MM.1S (cell line): ENCODE measurements around the gene KIF5C.

Source experiments
- DNase-seq: peaks from one replicate; pipeline ENCODE4 v3.0.0-alpha.2; 2015
- H2AFZ ChIP-seq: fragments of 300-600 bp; sonication (generic); 2 replicates; pipeline ENCODE4 v1.6.0; 2016; ENCODE audit warnings: antibody characterized with exemption, low read length
- H3F3A ChIP-seq: fragments of 300-600 bp; sonication (generic); 2 replicates; pipeline ENCODE4 v1.6.1; 2016; ENCODE audit warnings: mild to moderate bottlenecking, antibody characterized with exemption, low read length, moderate library complexity, mixed read lengths; ENCODE audit not compliant: insufficient read depth
- H3K27ac ChIP-seq: fragments of 300-600 bp; sonication (generic); 2 replicates; pipeline ENCODE4 v1.5.1; 2016; ENCODE audit warnings: mild to moderate bottlenecking, low read length
- H3K27me3 ChIP-seq: fragments of 300-600 bp; sonication (generic); replicated peaks from 2 replicates; pipeline ENCODE4 v1.6.0; 2016; ENCODE audit warnings: low read length; ENCODE audit not compliant: insufficient read depth
- H3K36me3 ChIP-seq: fragments of 300-600 bp; sonication (generic); replicated peaks from 2 replicates; pipeline ENCODE4 v1.6.1; 2016; ENCODE audit warnings: mild to moderate bottlenecking, low read length, mixed read lengths; ENCODE audit not compliant: insufficient read depth
- H3K4me1 ChIP-seq: fragments of 300-600 bp; sonication (generic); 2 replicates; pipeline ENCODE4 v1.6.1; 2016; ENCODE audit warnings: low read length, mixed read lengths
- H3K4me2 ChIP-seq: fragments of 300-600 bp; sonication (generic); 2 replicates; pipeline ENCODE4 v1.6.0; 2016; ENCODE audit warnings: low read depth, low read length
- H3K4me3 ChIP-seq: fragments of 300-600 bp; sonication (generic); 2 replicates; pipeline ENCODE4 v1.5.1; 2016; ENCODE audit warnings: low read length, mixed read lengths
- H3K79me2 ChIP-seq: fragments of 300-600 bp; sonication (generic); 2 replicates; pipeline ENCODE4 v1.6.1; 2016; ENCODE audit warnings: mixed run types, low read length, mixed read lengths
- H3K9ac ChIP-seq: fragments of 300-600 bp; sonication (generic); 2 replicates; pipeline ENCODE4 v1.6.1; 2016; ENCODE audit warnings: low read length, mixed read lengths
- H3K9me2 ChIP-seq: fragments of 300-600 bp; sonication (generic); replicated peaks from 2 replicates; pipeline ENCODE4 v1.6.1; 2016; ENCODE audit warnings: mild to moderate bottlenecking, low read length, mixed read lengths; ENCODE audit not compliant: insufficient read depth
- H3K9me3 ChIP-seq: fragments of 300-600 bp; sonication (generic); replicated peaks from 2 replicates; pipeline ENCODE4 v1.6.1; 2016; ENCODE audit warnings: mild to moderate bottlenecking, low read length, mixed read lengths; ENCODE audit not compliant: insufficient read depth
- H4K20me1 ChIP-seq: fragments of 300-600 bp; sonication (generic); 2 replicates; pipeline ENCODE4 v1.6.1; 2016; ENCODE audit warnings: mild to moderate bottlenecking, low read length, moderate library complexity, mixed read lengths; ENCODE audit not compliant: insufficient read depth
- EZH2 ChIP-seq: fragments of 300-600 bp; sonication (generic); optimal IDR thresholded peaks from 2 replicates; pipeline ENCODE3; 2017; ENCODE audit warnings: low read depth, mild to moderate bottlenecking, antibody characterized with exemption, low read length, mixed read lengths
- EZH2phosphoT487 ChIP-seq: fragments of 300-600 bp; sonication (generic); IDR thresholded peaks from 2 replicates; pipeline ENCODE4 v1.6.1; 2018; ENCODE audit warnings: antibody characterized with exemption, low read length
- TF ChIP-seq, protein P1 (sequence below): fragments of 300-600 bp; sonication (generic); IDR thresholded peaks from 2 replicates; pipeline ENCODE4 v1.5.1; 2016; ENCODE audit warnings: antibody characterized with exemption, low read length, mixed read lengths

The KIF5C gene

DNA sequence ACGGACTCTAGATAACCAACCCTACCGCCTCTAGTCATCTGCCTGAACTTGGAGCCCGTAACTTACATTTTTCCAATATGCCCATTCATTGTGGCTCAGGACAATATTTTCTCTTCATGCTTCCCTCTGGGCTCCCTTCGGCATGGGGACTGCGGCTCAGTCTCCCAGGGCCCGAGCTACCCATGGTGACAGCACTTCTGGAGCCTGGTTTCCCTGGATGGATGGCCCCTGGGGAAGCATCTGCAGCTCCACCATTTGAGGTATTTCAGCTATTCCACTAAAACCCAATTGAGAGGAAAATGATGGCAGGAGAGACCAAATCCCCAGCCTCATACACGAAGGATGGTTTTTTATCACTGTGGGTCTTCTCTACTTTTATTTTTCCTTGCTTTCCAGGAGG, 74.3 kb downstream of the KIF5C start:
- H4K20me1 ChIP-seq: no peaks in the 10 kb centered on the region
- H3K36me3 ChIP-seq: no peaks in the 10 kb centered on the region
- TF ChIP-seq EZH2phosphoT487: no peak
- no peak overlapping the region for H2AFZ ChIP-seq
- H3K27ac ChIP-seq: no peak overlapping the region
- no peaks in the 10 kb centered on the region for H3K79me2 ChIP-seq
- no peak overlapping the region for H3K9ac ChIP-seq
- H3F3A ChIP-seq: no peaks in the 10 kb centered on the region
- no peak for DNase-seq
- H3K27me3 ChIP-seq: no peaks in the 10 kb centered on the region
- H3K4me1 ChIP-seq: no peaks in the 10 kb centered on the region
- H3K4me2 ChIP-seq: no peak overlapping the region
- no peak overlapping the region for H3K4me3 ChIP-seq
- no peaks in the 10 kb centered on the region for H3K9me2 ChIP-seq
- no peaks in the 10 kb centered on the region for H3K9me3 ChIP-seq

DNA sequence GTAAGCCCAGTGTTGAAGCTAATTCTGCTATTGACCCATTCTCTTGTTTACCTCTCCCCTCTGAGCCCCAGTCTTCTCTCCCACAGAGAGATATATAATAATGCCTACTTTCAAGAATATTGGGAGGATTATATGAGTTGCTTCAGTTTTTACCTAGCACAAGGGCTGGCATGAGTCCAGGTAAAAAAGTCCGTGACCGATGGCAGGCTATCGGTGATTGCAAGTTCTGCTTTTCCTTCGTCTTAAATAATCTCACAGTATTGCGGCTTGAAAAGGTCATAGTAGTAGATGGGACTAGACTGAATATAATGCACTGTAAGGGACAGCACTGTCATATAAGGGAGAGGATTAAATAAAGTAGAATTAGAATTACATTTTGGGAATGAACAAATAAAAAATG, 77.6 kb downstream of the KIF5C start:
- H3K27me3 ChIP-seq: no peaks in the 10 kb centered on the region
- H3K79me2 ChIP-seq: no peaks in the 10 kb centered on the region
- H3K36me3 ChIP-seq: no peaks in the 10 kb centered on the region
- no peak overlapping the region for H3K9ac ChIP-seq
- no peaks in the 10 kb centered on the region for H3K4me1 ChIP-seq
- H3K27ac ChIP-seq: no peak overlapping the region
- H3F3A ChIP-seq: no peaks in the 10 kb centered on the region
- no peak overlapping the region for H3K4me3 ChIP-seq
- DNase-seq: no peak
- H2AFZ ChIP-seq: no peak overlapping the region
- H3K9me2 ChIP-seq: no peaks in the 10 kb centered on the region
- H3K9me3 ChIP-seq: no peaks in the 10 kb centered on the region
- H3K4me2 ChIP-seq: no peak overlapping the region
- TF ChIP-seq, protein P1, sequence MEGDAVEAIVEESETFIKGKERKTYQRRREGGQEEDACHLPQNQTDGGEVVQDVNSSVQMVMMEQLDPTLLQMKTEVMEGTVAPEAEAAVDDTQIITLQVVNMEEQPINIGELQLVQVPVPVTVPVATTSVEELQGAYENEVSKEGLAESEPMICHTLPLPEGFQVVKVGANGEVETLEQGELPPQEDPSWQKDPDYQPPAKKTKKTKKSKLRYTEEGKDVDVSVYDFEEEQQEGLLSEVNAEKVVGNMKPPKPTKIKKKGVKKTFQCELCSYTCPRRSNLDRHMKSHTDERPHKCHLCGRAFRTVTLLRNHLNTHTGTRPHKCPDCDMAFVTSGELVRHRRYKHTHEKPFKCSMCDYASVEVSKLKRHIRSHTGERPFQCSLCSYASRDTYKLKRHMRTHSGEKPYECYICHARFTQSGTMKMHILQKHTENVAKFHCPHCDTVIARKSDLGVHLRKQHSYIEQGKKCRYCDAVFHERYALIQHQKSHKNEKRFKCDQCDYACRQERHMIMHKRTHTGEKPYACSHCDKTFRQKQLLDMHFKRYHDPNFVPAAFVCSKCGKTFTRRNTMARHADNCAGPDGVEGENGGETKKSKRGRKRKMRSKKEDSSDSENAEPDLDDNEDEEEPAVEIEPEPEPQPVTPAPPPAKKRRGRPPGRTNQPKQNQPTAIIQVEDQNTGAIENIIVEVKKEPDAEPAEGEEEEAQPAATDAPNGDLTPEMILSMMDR: no peak
- TF ChIP-seq EZH2phosphoT487: no peak
- TF ChIP-seq EZH2: no peak
- no peaks in the 10 kb centered on the region for H4K20me1 ChIP-seq

DNA sequence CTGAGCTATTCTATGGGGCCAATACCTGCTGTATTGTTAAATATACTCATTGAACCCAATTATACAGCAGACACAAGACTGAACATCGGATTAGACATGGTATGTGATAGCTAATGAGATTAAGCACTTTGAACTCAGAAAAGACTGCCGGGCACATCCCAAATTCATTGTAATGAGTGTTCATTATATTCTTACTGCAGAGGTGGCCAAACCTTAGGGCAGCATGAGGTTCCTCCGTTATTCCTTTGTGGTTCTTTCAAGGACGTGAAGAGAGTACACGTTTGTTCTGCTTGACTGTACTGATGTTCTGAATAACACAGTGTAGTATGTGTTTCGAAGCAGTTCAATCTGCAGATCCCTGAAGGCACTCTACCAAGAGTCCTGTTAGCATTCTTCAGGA, 78.4 kb downstream of the KIF5C start:
- H3K4me2 ChIP-seq: no peak overlapping the region
- DNase-seq: no peak
- no peaks in the 10 kb centered on the region for H3K4me1 ChIP-seq
- H2AFZ ChIP-seq: no peak overlapping the region
- H3K79me2 ChIP-seq: no peaks in the 10 kb centered on the region
- H3K36me3 ChIP-seq: no peaks in the 10 kb centered on the region
- H3K9me3 ChIP-seq: no peaks in the 10 kb centered on the region
- no peak overlapping the region for H3K4me3 ChIP-seq
- no peaks in the 10 kb centered on the region for H3K27me3 ChIP-seq
- H3K9ac ChIP-seq: no peak overlapping the region
- TF ChIP-seq EZH2: no peak
- TF ChIP-seq, protein P1: no peak
- TF ChIP-seq EZH2phosphoT487: no peak
- no peak overlapping the region for H3K27ac ChIP-seq
- no peaks in the 10 kb centered on the region for H3K9me2 ChIP-seq
- H4K20me1 ChIP-seq: no peaks in the 10 kb centered on the region
- H3F3A ChIP-seq: no peaks in the 10 kb centered on the region

DNA sequence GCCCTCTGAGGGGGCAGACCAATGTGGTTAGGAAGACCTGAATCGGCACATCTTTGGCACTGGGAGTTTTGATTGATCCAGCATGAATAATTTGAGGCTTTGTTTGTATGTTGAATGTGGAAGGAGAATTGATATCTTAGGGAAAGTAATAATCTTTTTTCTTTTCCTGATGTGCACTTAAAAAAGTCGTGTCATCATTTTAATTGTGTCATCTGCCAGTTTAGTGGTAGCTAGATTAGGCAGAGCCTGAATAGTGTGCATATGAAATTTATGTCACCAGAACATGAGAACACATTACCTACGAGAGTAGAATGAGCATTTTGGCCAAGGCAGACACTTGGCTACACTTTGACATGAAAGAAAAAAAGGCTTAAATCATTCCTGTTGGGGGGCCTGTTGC, 79.5 kb downstream of the KIF5C start:
- no peaks in the 10 kb centered on the region for H3K9me3 ChIP-seq
- no peak overlapping the region for H3K9ac ChIP-seq
- H3K36me3 ChIP-seq: no peaks in the 10 kb centered on the region
- H2AFZ ChIP-seq: no peak overlapping the region
- no peaks in the 10 kb centered on the region for H3K79me2 ChIP-seq
- H3K27me3 ChIP-seq: no peaks in the 10 kb centered on the region
- H3F3A ChIP-seq: no peaks in the 10 kb centered on the region
- no peak overlapping the region for H3K4me3 ChIP-seq
- TF ChIP-seq, protein P1: no peak
- TF ChIP-seq EZH2 (no peak), EZH2phosphoT487 (no peak)
- H3K9me2 ChIP-seq: no peaks in the 10 kb centered on the region
- H3K27ac ChIP-seq: no peak overlapping the region
- H4K20me1 ChIP-seq: no peaks in the 10 kb centered on the region
- H3K4me1 ChIP-seq: no peaks in the 10 kb centered on the region
- DNase-seq: no peak
- H3K4me2 ChIP-seq: no peak overlapping the region
